ENCODE data around the gene FBXO41. TPM values are rescaled to one million over a fixed set of nuclear protein-coding genes. Genes with fewer than 3 reads are reported as not detected.

Gene FBXO41
- total and polyA plus RNA-seq, 2 donors (not counting 3 experiments of a cell fraction or from before 2014, with no cell fraction given) = 0.88 to 1.5 TPM

- Histone ChIP-seq H3K36me3 (ENCODE audit: control insufficient read depth in 2 of 2, extremely low read depth in 1 of 2, insufficient read depth in 2 of 2, low read length in 2 of 2) (no peaks in the 10 kb centered on the region), H3K9me3 (replicated peaks; ENCODE audit: control insufficient read depth, insufficient read depth, low read length) (no peaks in the 10 kb centered on the region), H3K9ac (replicated peaks; ENCODE audit: extremely low read depth, insufficient read depth, low read length) (no peak overlapping the region), H3K9me1 (replicated peaks; ENCODE audit: control insufficient read depth, extremely low read depth, insufficient read depth, low read length) (no peaks in the 10 kb centered on the region), H3K79me2 (ENCODE audit: control insufficient read depth, insufficient read depth, low read length) (no peaks in the 10 kb centered on the region), H3K27me3 (ENCODE audit: control insufficient read depth in 2 of 2, insufficient read depth in 2 of 2, low read length in 2 of 2) (peaks cover 20 to 26% of the 10 kb centered on the region in 2 experiments), H3K27ac (ENCODE audit: insufficient read depth, low read depth, low read length) (no peak overlapping the region), H3K4me3 (replicated peaks in 1 of 3; ENCODE audit: insufficient read depth in 1 of 3, low read depth in 1 of 3, low read length in 3 of 3) (no peak overlapping the region), H3K4me2 (ENCODE audit: insufficient read depth, low read length) (no peak overlapping the region), H3K4me1 (ENCODE audit: control insufficient read depth, extremely low read depth, insufficient read depth, low read length) (peaks cover 4% of the 10 kb centered on the region), H4K20me1 (replicated peaks; ENCODE audit: control insufficient read depth, extremely low read depth, insufficient read depth, low read length) (no peaks in the 10 kb centered on the region), H2AFZ (ENCODE audit: low read depth, low read length) (no peak overlapping the region)
- dilution Hi-C loops (cut with MboI; ENCODE audit: extremely low pct_ligation_motif_present, low sequenced_read_pairs) = no loop called here
- POLR2A ChIA-PET = no interaction called here
- BruUV-seq (replicated peaks) = no TSS peak
- FAIRE-seq (no peak), DNase-seq (ENCODE audit: low read depth, low spot score) (no peak)
- intact Hi-C loops (cut with micrococcal nuclease) = no loop called here
- CTCF ChIA-PET = no interaction called here
- no peak for TF ChIP-seq MYC (IDR thresholded peaks at IDR 0.05; ENCODE audit: low read depth, low read length)
These were observed 3.0 kb downstream of the FBXO41 start for GRCh38 chr2:73281244-73281643.

GRCh38 chr2:73279852-73280251, 4.4 kb downstream of the FBXO41 start:
- Histone ChIP-seq H2AFZ (ENCODE audit: low read depth, low read length) (no peak overlapping the region), H3K36me3 (ENCODE audit: control insufficient read depth in 2 of 2, extremely low read depth in 1 of 2, insufficient read depth in 2 of 2, low read length in 2 of 2) (no peaks in the 10 kb centered on the region), H3K9ac (replicated peaks; ENCODE audit: extremely low read depth, insufficient read depth, low read length) (no peak overlapping the region), H3K9me3 (replicated peaks; ENCODE audit: control insufficient read depth, insufficient read depth, low read length) (no peaks in the 10 kb centered on the region), H4K20me1 (replicated peaks; ENCODE audit: control insufficient read depth, extremely low read depth, insufficient read depth, low read length) (no peaks in the 10 kb centered on the region), H3K4me2 (ENCODE audit: insufficient read depth, low read length) (no peak overlapping the region), H3K4me1 (ENCODE audit: control insufficient read depth, extremely low read depth, insufficient read depth, low read length) (peaks cover 4% of the 10 kb centered on the region), H3K4me3 (replicated peaks in 1 of 3; ENCODE audit: insufficient read depth in 1 of 3, low read depth in 1 of 3, low read length in 3 of 3) (no peak overlapping the region), H3K79me2 (ENCODE audit: control insufficient read depth, insufficient read depth, low read length) (no peaks in the 10 kb centered on the region), H3K9me1 (replicated peaks; ENCODE audit: control insufficient read depth, extremely low read depth, insufficient read depth, low read length) (no peaks in the 10 kb centered on the region), H3K27me3 (ENCODE audit: control insufficient read depth in 2 of 2, insufficient read depth in 2 of 2, low read length in 2 of 2) (peaks cover 8 to 12% of the 10 kb centered on the region in 2 experiments), H3K27ac (ENCODE audit: insufficient read depth, low read depth, low read length) (no peak overlapping the region)
- no peak for TF ChIP-seq MAX (IDR thresholded peaks at IDR 0.05; ENCODE audit: insufficient read depth, insufficient read length)
- no peak for TF ChIP-seq FOS (IDR thresholded peaks at IDR 0.05; ENCODE audit: borderline replicate concordance, insufficient read depth, low read length)
- no peak for TF ChIP-seq EZH2 (IDR thresholded peaks at IDR 0.05; ENCODE audit: borderline replicate concordance, low read depth, low read length, severe bottlenecking)
- TF ChIP-seq MYC (IDR thresholded peaks at IDR 0.05; ENCODE audit: low read depth, low read length) = no peak
- no peak for TF ChIP-seq JUN (IDR thresholded peaks at IDR 0.05; ENCODE audit: borderline replicate concordance, insufficient read depth, insufficient read length, low read depth)
- no peak for TF ChIP-seq GATA2 (IDR thresholded peaks at IDR 0.05; ENCODE audit: insufficient read depth, insufficient read length, low read depth, low read length)
- DNase-seq (ENCODE audit: low read depth, low spot score) (no peak), FAIRE-seq (no peak)
- BruUV-seq (replicated peaks) = no TSS peak
- intact Hi-C loops (cut with micrococcal nuclease) = no loop called here
- CTCF ChIA-PET = interaction anchor here (0.9 to 1.0 kb wide), 3 partner anchors 8 to 11 kb away, joined by 3 to 5 read pairs (median 3); no protein-coding TSS in a partner anchor
- POLR2A ChIA-PET = no interaction called here
- dilution Hi-C loops (cut with MboI; ENCODE audit: extremely low pct_ligation_motif_present, low sequenced_read_pairs) = no loop called here
